PFSK-1 (cell line): Measurements from ENCODE around the gene NPAS4.

Experiments
- FOXP2 ChIP-seq: optimal IDR thresholded peaks from 2 replicates; pipeline ENCODE3; 2011; ENCODE audit warnings: borderline replicate concordance, control low read depth, inconsistent platforms; ENCODE audit not compliant: insufficient read depth; ENCODE audit errors: extremely low read length, extremely low read depth
- POLR2AphosphoS5 ChIP-seq: IDR thresholded peaks from 2 replicates; pipeline ENCODE4 v1.6.1; 2012; ENCODE audit warnings: low read depth, mild to moderate bottlenecking, control low read depth, low read length, moderate library complexity
- SIN3A ChIP-seq: IDR thresholded peaks from 2 replicates; pipeline ENCODE4 v1.6.1; 2012; ENCODE audit warnings: mild to moderate bottlenecking, low read length, moderate library complexity, borderline replicate concordance; ENCODE audit not compliant: insufficient read depth
- TAF1 ChIP-seq: IDR thresholded peaks from 2 replicates; pipeline ENCODE4 v1.6.1; 2012; ENCODE audit warnings: low read length, control low read depth, borderline replicate concordance; ENCODE audit not compliant: insufficient read depth
- TF ChIP-seq, protein P1 (sequence below), 2 experiments: IDR thresholded peaks; 2 replicates each; pipeline versions ENCODE4 v1.6.1 to v1.8.0; 2011 to 2012; ENCODE audit warnings: low read depth in 2 of 2, low read length in 2 of 2, control low read depth in 1 of 2, inconsistent platforms in 1 of 2, mild to moderate bottlenecking in 1 of 2, moderate library complexity in 1 of 2; ENCODE audit not compliant: insufficient read depth in 1 of 2

Gene NPAS4

DNA sequence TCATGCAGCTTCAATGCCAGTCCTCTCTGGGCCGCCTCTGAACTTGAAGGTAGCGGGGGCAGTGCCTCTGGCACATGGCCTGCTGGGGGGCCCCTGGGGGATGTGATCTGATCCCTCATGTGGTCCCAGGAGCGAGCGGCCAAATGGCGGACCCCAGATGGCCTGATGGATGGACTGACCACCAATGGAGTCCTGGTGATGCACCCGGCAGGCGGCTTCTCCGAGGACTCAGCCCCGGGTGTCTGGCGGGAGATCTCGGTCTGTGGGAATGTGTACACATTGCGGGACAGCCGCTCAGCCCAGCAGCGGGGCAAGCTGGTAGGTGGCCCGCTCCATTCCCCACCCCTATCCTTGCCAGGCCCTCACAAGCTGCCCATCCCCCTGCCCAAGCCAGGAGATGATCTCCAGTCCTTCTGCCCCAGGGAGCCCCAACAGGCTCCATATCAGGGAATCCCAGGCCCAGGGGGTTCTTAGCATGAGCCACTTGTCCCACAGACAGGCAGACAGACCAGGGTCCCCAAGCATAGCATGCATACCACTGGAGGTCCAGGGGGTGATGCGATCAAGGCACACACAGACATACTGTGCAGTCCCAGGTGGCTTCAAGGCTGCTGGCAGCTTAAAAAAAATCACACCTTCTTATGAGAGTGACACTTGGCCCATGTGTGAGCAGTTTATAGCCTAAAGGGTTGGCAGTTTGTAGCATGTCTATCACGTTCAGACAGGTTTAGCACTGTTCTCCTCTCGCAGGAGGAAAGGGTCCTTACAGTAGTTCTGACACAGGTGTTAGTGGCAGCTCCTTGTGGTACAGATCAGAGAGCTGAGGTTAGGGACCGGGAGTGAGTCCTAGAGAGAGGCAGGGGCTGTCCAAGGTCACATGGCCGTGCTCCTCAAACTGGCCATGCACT, 53.0 kb downstream of the NPAS4 start:
- TF ChIP-seq TAF1 (no peak), SIN3A (no peak), POLR2AphosphoS5 (no peak), FOXP2 (no peak)
- TF ChIP-seq, protein P1, sequence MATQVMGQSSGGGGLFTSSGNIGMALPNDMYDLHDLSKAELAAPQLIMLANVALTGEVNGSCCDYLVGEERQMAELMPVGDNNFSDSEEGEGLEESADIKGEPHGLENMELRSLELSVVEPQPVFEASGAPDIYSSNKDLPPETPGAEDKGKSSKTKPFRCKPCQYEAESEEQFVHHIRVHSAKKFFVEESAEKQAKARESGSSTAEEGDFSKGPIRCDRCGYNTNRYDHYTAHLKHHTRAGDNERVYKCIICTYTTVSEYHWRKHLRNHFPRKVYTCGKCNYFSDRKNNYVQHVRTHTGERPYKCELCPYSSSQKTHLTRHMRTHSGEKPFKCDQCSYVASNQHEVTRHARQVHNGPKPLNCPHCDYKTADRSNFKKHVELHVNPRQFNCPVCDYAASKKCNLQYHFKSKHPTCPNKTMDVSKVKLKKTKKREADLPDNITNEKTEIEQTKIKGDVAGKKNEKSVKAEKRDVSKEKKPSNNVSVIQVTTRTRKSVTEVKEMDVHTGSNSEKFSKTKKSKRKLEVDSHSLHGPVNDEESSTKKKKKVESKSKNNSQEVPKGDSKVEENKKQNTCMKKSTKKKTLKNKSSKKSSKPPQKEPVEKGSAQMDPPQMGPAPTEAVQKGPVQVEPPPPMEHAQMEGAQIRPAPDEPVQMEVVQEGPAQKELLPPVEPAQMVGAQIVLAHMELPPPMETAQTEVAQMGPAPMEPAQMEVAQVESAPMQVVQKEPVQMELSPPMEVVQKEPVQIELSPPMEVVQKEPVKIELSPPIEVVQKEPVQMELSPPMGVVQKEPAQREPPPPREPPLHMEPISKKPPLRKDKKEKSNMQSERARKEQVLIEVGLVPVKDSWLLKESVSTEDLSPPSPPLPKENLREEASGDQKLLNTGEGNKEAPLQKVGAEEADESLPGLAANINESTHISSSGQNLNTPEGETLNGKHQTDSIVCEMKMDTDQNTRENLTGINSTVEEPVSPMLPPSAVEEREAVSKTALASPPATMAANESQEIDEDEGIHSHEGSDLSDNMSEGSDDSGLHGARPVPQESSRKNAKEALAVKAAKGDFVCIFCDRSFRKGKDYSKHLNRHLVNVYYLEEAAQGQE (IDR thresholded peaks at IDR 0.05; ENCODE audit: insufficient read depth in 1 of 2, low read depth in 2 of 2, low read length in 2 of 2), result no peak

DNA sequence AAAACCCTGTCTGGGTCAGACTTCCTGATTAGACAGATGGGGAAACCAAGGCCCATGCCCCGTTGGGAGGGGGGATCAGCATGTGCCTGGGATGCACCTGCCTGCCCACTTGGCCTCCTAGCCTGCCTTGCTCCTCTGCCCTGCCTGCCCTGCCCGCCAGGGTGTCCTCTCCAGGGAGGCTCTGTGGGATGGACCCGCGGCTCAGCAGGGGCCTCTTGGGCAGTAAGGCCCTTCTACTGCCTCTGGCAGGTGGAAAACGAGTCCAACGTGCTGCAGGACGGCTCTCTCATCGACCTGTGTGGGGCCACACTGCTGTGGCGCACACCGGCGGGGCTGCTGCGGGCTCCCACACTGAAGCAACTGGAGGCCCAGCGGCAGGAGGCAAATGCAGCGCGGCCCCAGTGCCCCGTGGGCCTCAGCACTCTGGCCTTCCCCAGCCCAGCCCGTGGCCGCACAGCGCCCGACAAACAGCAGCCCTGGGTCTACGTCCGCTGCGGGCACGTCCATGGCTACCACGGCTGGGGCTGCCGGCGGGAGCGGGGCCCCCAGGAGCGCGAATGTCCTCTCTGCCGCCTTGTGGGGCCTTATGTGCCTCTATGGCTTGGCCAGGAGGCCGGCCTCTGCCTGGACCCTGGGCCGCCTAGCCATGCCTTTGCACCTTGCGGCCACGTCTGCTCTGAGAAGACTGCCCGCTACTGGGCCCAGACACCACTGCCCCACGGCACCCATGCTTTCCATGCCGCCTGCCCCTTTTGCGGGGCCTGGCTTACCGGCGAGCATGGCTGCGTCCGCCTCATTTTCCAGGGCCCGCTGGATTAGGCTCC, 54.7 kb downstream of the NPAS4 start:
- no peak for TF ChIP-seq TAF1
- TF ChIP-seq POLR2AphosphoS5, result no peak
- no peak for TF ChIP-seq FOXP2
- no peak for TF ChIP-seq SIN3A
- TF ChIP-seq, protein P1 (IDR thresholded peaks at IDR 0.05; ENCODE audit: insufficient read depth in 1 of 2, low read depth in 2 of 2, low read length in 2 of 2), result no peak
